HG02678 (cell line): ENCODE data around the gene MEF2D.

Source experiments
- ATAC-seq: cut with Tn5 transposase; IDR thresholded peaks from one replicate; pipeline ENCODE4 v1.9.1; 2021; ENCODE audit warnings: mild to moderate bottlenecking, moderate library complexity; ENCODE audit not compliant: unreplicated experiment

The MEF2D gene

GRCh38 chr1:156502391-156502893 is 1.9 kb upstream of the MEF2D start:
- no peak for ATAC-seq

- peak; percentile 46 for ATAC-seq
Measured at GRCh38 chr1:156500793-156501506, 375 bp upstream of the MEF2D start.

- ATAC-seq: no peak
Measured at GRCh38 chr1:156499842-156500542, 583 bp downstream of the MEF2D start.

- no peak for ATAC-seq
Measured at GRCh38 chr1:156499194-156499841, 1.3 kb downstream of the MEF2D start.

- no peak for ATAC-seq
Measured at GRCh38 chr1:156498432-156499193, 2.0 kb downstream of the MEF2D start.

- no peak for ATAC-seq
Measured at GRCh38 chr1:156497743-156498431, 2.7 kb downstream of the MEF2D start.

- ATAC-seq: no peak
Measured at GRCh38 chr1:156497078-156497742, 3.4 kb downstream of the MEF2D start.

GRCh38 chr1:156496211-156496761 is 4.3 kb downstream of the MEF2D start:
- peak; percentile 25 for ATAC-seq

- ATAC-seq: no peak
Measured at GRCh38 chr1:156495401-156496140, 5.0 kb downstream of the MEF2D start.

GRCh38 chr1:156494309-156494895 is 6.2 kb downstream of the MEF2D start:
- ATAC-seq: no peak

- ATAC-seq: no peak
Measured at GRCh38 chr1:156493742-156494141, 6.8 kb downstream of the MEF2D start.

- no peak for ATAC-seq
Measured at GRCh38 chr1:156493154-156493631, 7.4 kb downstream of the MEF2D start.

- ATAC-seq: peak; percentile 28
Measured at GRCh38 chr1:156492591-156493080, 7.9 kb downstream of the MEF2D start.

GRCh38 chr1:156492013-156492590 is 8.5 kb downstream of the MEF2D start:
- no peak for ATAC-seq

GRCh38 chr1:156491151-156491949 is 9.2 kb downstream of the MEF2D start:
- no peak for ATAC-seq

- ATAC-seq: no peak
Measured at GRCh38 chr1:156490401-156491032, 10.1 kb downstream of the MEF2D start.

GRCh38 chr1:156489935-156490293 is 10.7 kb downstream of the MEF2D start:
- ATAC-seq: no peak
